Loucy (cell line): ENCODE results near the gene NEMP2.

Experiments used
- H2AFZ ChIP-seq: fragments of 200-600 bp; sonication (generic); 2 replicates; pipeline ENCODE4 v1.6.0; 2016; ENCODE audit warnings: antibody characterized with exemption, mild to moderate bottlenecking, low read length, moderate library complexity
- H3F3A ChIP-seq: fragments of 200-600 bp; 2 replicates; pipeline ENCODE4 v1.6.0; 2016; ENCODE audit warnings: antibody characterized with exemption, low read depth, mild to moderate bottlenecking
- H3K27me3 ChIP-seq: fragments of 200-600 bp; sonication (generic); 2 replicates; pipeline ENCODE4 v1.6.1; 2014; ENCODE audit warnings: low read length, mild to moderate bottlenecking; ENCODE audit not compliant: insufficient read depth, poor library complexity, severe bottlenecking
- H3K36me3 ChIP-seq: fragments of 200-600 bp; sonication (generic); 2 replicates; pipeline ENCODE4 v1.6.1; 2016; ENCODE audit warnings: low read length; ENCODE audit not compliant: insufficient read depth
- H3K4me1 ChIP-seq: fragments of 200-600 bp; sonication (generic); 2 replicates; pipeline ENCODE4 v1.5.1; 2014; ENCODE audit warnings: low read length, mild to moderate bottlenecking; ENCODE audit not compliant: insufficient read depth, poor library complexity, severe bottlenecking
- H3K4me2 ChIP-seq: fragments of 200-600 bp; sonication (generic); 2 replicates; pipeline ENCODE4 v1.6.0; 2014; ENCODE audit warnings: antibody characterized with exemption, low read length, low read depth, mild to moderate bottlenecking; ENCODE audit not compliant: poor library complexity, severe bottlenecking
- H3K4me3 ChIP-seq: fragments of 200-600 bp; sonication (generic); 2 replicates; pipeline ENCODE4 v1.5.1; 2014; ENCODE audit warnings: low read length, mild to moderate bottlenecking, mixed read lengths; ENCODE audit not compliant: poor library complexity, severe bottlenecking
- H3K79me2 ChIP-seq: fragments of 200-600 bp; sonication (generic); 2 replicates; pipeline ENCODE4 v1.6.1; 2014; ENCODE audit warnings: low read length; ENCODE audit not compliant: insufficient read depth
- H3K9ac ChIP-seq: fragments of 200-600 bp; sonication (generic); 2 replicates; pipeline ENCODE4 v1.6.0; 2014; ENCODE audit warnings: mild to moderate bottlenecking, low read depth, low read length, moderate library complexity; ENCODE audit not compliant: poor library complexity, severe bottlenecking
- H3K9me2 ChIP-seq: fragments of 200-600 bp; sonication (generic); replicated peaks from 2 replicates; pipeline ENCODE4 v1.6.1; 2016; ENCODE audit warnings: low read depth, low read length, mixed read lengths
- H3K9me3 ChIP-seq: fragments of 200-600 bp; sonication (generic); 2 replicates; pipeline ENCODE4 v1.6.1; 2014; ENCODE audit warnings: mild to moderate bottlenecking, antibody characterized with exemption, low read length, low read depth; ENCODE audit not compliant: insufficient read depth
- H4K20me1 ChIP-seq: fragments of 200-600 bp; sonication (generic); 2 replicates; pipeline ENCODE4 v1.6.0; 2014; ENCODE audit warnings: antibody characterized with exemption, low read length, mild to moderate bottlenecking; ENCODE audit not compliant: insufficient read depth, poor library complexity, severe bottlenecking
- CTCF ChIP-seq: fragments of 200-600 bp; sonication (generic); conservative IDR thresholded peaks from 2 replicates; pipeline ENCODE4 v1.5.1; 2014; ENCODE audit warnings: mild to moderate bottlenecking, antibody characterized with exemption, low read length
- EZH2phosphoT487 ChIP-seq: fragments of 200-600 bp; IDR thresholded peaks from 2 replicates; pipeline ENCODE4 v1.6.1; 2018; ENCODE audit warnings: antibody characterized with exemption, mild to moderate bottlenecking, moderate library complexity, borderline replicate concordance

NEMP2 gene

DNA sequence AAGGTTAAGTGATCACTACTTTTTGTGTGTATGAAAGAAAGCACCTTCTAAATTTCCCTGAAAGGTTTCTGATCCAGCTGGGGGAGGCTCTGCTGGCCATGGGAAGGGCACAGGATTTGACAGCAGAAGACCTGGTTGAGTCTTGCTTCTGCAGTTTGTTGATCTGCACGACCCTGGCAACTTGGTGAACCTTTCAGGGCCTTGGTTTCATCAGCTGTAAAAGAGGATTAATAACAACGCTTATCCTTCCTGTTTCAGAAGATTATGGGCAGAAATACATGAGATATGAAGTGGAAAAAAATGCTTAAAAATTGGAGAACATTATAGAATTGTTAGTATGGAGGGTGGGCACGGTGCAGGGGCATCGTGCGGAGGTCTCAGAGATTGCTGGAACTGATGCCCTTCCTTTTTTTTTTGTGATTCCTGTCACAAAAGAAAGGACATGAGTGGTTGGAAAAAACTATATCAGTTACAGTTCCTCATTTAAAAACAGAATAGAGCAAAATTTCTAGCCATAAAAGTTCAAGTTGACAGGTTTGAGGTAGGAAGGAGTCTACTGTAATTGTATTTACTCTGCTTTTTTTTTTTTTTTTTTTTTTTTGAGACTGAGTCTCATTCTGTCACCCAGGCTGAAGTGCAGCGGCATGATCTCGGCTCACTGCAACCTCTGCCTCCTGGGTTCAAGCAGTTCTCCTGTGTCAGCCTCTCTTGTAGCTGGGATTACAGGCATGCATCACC lies 79.0 kb downstream of the NEMP2 start:
- Histone ChIP-seq H3K79me2 (peaks cover 12% of the 10 kb centered on the region), H4K20me1 (no peaks in the 10 kb centered on the region), H3F3A (no peaks in the 10 kb centered on the region), H3K9me2 (no peaks in the 10 kb centered on the region), H3K9ac (no peak overlapping the region), H3K36me3 (peaks cover 4% of the 10 kb centered on the region; the same call in 1 of the 2 replicates), H2AFZ (no peak overlapping the region), H3K9me3 (no peaks in the 10 kb centered on the region), H3K4me3 (no peak overlapping the region), H3K4me2 (no peak overlapping the region), H3K4me1 (peaks cover 5% of the 10 kb centered on the region), H3K27me3 (no peaks in the 10 kb centered on the region)
- TF ChIP-seq EZH2phosphoT487 (no peak), CTCF (no peak)

GRCh38 chr2:190454795-190455194 lies 79.7 kb downstream of the NEMP2 start:
- no peaks in the 10 kb centered on the region for H3K27me3 ChIP-seq
- no peak overlapping the region for H3K4me2 ChIP-seq
- H3K9me3 ChIP-seq, result no peaks in the 10 kb centered on the region
- H4K20me1 ChIP-seq, result no peaks in the 10 kb centered on the region
- H3K9me2 ChIP-seq, result no peaks in the 10 kb centered on the region
- no peak for TF ChIP-seq CTCF
- no peak for TF ChIP-seq EZH2phosphoT487
- H3K79me2 ChIP-seq, result peaks cover 9% of the 10 kb centered on the region; the same call in 1 of the 2 replicates
- no peak overlapping the region for H3K9ac ChIP-seq
- H3F3A ChIP-seq, result no peaks in the 10 kb centered on the region
- no peak overlapping the region for H2AFZ ChIP-seq
- no peak overlapping the region for H3K4me3 ChIP-seq
- peaks cover 3% of the 10 kb centered on the region for H3K4me1 ChIP-seq
- peaks cover 4% of the 10 kb centered on the region for H3K36me3 ChIP-seq
